Smooth muscle cell (in vitro differentiated cells): ENCODE data around the gene COX4I1. TPM values are rescaled to one million over a fixed set of nuclear protein-coding genes. Genes with fewer than 3 reads are reported as not detected.
A peak's percentile ranks its signal among the peaks of the same experiment; 100 is the strongest.
"Not testable (repeated sequence)": the region's sequence is repeated elsewhere in the genome, so short reads cannot be mapped to it uniquely, and the experiment has no call there.

ENCODE experiments used
- DNase-seq: peaks from one replicate; lab custom pipeline; 2025; ENCODE audit not compliant: unreplicated experiment; lab: John Stamatoyannopoulos, UW
- H2AFZ ChIP-seq: fragments of 200-600 bp; sonication (generic); 2 replicates; pipeline ENCODE4 v1.6.0; 2016; ENCODE audit warnings: antibody characterized with exemption, low read depth, mild to moderate bottlenecking
- H3F3A ChIP-seq: fragments of 200-600 bp; sonication (generic); 2 replicates; pipeline ENCODE4 v1.6.0; 2017; ENCODE audit warnings: antibody characterized with exemption, low read depth
- H3K27ac ChIP-seq: fragments of 200-600 bp; sonication (generic); 2 replicates; pipeline ENCODE4 v1.5.1; 2016; ENCODE audit warnings: low read depth, mild to moderate bottlenecking
- H3K27me3 ChIP-seq: fragments of 200-600 bp; sonication (generic); 2 replicates; pipeline ENCODE4 v1.6.1; 2016; ENCODE audit warnings: low read depth, mild to moderate bottlenecking
- H3K36me3 ChIP-seq: fragments of 200-600 bp; sonication (generic); 2 replicates; pipeline ENCODE4 v1.5.1; 2016; ENCODE audit warnings: low read depth
- H3K4me1 ChIP-seq: fragments of 200-600 bp; sonication (generic); 2 replicates; pipeline ENCODE4 v1.5.1; 2016; ENCODE audit warnings: low read depth
- H3K4me2 ChIP-seq: fragments of 200-600 bp; sonication (generic); 2 replicates; pipeline ENCODE4 v1.6.0; 2016; ENCODE audit warnings: mild to moderate bottlenecking
- H3K4me3 ChIP-seq: fragments of 200-600 bp; sonication (generic); 2 replicates; pipeline ENCODE4 v1.5.1; 2016; ENCODE audit warnings: mild to moderate bottlenecking
- H3K79me2 ChIP-seq: fragments of 200-600 bp; sonication (generic); 2 replicates; pipeline ENCODE4 v1.6.0; 2016; ENCODE audit warnings: low read depth, mild to moderate bottlenecking
- H3K9ac ChIP-seq: fragments of 200-600 bp; sonication (generic); 2 replicates; pipeline ENCODE4 v1.6.0; 2016; ENCODE audit warnings: low read depth
- H3K9me3 ChIP-seq: fragments of 200-600 bp; sonication (generic); replicated peaks from 2 replicates; pipeline ENCODE4 v1.5.1; 2016; ENCODE audit warnings: low read depth
- H4K20me1 ChIP-seq: fragments of 200-600 bp; sonication (generic); 2 replicates; pipeline ENCODE4 v1.6.0; 2016; ENCODE audit warnings: low read depth
- WGBS: methylation state at CpG from one replicate; pipeline ENCODE4 v1.1.7; 2016; ENCODE audit warnings: low lambda C conversion rate; 5-methylcytosine and 5-hydroxymethylcytosine counted together
- polyA plus RNA-seq: library from polyadenylated mRNA; unstranded; fragments of >200 nt; fragmentation: Nextera tagmentation; extraction: Ambion mirVana; gene quantifications from 2 replicates; pipeline ENCODE4 v1.2.1, GENCODE V29; 2016
- total RNA-seq: library from RNA; depleted of rRNA; stranded (reverse); fragments of >200 nt; gene quantifications from 2 replicates; pipeline ENCODE4 v1.2.3, GENCODE V29; 2014
- TF ChIP-seq, protein P1 (sequence below): fragments of 200-600 bp; sonication (generic); IDR thresholded peaks from 2 replicates; pipeline ENCODE4 v1.5.1; 2017; ENCODE audit warnings: borderline replicate concordance, mild to moderate bottlenecking, antibody characterized with exemption; ENCODE audit not compliant: insufficient read depth, poor library complexity, severe bottlenecking

The COX4I1 gene
- total and polyA plus RNA-seq, 2 experiments from 2014 or later = 342 to 612 TPM

DNA sequence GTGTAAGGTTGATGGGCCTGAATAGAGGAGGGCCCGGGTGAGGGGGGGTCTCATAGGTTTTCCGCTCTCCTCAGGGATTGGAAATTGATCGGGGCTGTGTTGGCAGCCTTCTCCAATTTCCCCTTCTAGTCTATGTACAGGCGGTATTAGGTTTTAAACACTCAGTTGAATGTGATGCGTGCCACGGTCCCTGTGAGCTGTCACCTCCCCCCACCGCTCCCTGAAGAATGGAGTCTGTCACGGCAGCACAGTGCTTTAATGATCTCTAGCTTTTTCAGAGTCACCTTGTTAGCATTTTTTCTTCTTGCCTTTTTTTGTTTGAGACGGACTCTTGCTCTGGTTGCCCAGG, 800 bp downstream of the COX4I1 start:
- TF ChIP-seq, protein P1, sequence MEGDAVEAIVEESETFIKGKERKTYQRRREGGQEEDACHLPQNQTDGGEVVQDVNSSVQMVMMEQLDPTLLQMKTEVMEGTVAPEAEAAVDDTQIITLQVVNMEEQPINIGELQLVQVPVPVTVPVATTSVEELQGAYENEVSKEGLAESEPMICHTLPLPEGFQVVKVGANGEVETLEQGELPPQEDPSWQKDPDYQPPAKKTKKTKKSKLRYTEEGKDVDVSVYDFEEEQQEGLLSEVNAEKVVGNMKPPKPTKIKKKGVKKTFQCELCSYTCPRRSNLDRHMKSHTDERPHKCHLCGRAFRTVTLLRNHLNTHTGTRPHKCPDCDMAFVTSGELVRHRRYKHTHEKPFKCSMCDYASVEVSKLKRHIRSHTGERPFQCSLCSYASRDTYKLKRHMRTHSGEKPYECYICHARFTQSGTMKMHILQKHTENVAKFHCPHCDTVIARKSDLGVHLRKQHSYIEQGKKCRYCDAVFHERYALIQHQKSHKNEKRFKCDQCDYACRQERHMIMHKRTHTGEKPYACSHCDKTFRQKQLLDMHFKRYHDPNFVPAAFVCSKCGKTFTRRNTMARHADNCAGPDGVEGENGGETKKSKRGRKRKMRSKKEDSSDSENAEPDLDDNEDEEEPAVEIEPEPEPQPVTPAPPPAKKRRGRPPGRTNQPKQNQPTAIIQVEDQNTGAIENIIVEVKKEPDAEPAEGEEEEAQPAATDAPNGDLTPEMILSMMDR = no peak
- peak; percentile 45 for DNase-seq
- H3K9ac ChIP-seq = peak overlapping the region; percentile 99
- peak overlapping the region; percentile 83 for H2AFZ ChIP-seq
- H3K36me3 ChIP-seq = peaks cover 4% of the 10 kb centered on the region
- H3K4me3 ChIP-seq = peak overlapping the region; percentile 87
- H3K4me2 ChIP-seq = peak overlapping the region; percentile 93
- H3K4me1 ChIP-seq = peaks cover 19% of the 10 kb centered on the region
- 16% methylated on average over 9 of the region's 9 CpGs for WGBS
- no peaks in the 10 kb centered on the region for H3K9me3 ChIP-seq
- peaks cover 58% of the 10 kb centered on the region for H4K20me1 ChIP-seq
- no peaks in the 10 kb centered on the region for H3K27me3 ChIP-seq
- no peaks in the 10 kb centered on the region for H3F3A ChIP-seq
- H3K79me2 ChIP-seq = peaks cover 69% of the 10 kb centered on the region
- peak overlapping the region; percentile 96 for H3K27ac ChIP-seq

DNA sequence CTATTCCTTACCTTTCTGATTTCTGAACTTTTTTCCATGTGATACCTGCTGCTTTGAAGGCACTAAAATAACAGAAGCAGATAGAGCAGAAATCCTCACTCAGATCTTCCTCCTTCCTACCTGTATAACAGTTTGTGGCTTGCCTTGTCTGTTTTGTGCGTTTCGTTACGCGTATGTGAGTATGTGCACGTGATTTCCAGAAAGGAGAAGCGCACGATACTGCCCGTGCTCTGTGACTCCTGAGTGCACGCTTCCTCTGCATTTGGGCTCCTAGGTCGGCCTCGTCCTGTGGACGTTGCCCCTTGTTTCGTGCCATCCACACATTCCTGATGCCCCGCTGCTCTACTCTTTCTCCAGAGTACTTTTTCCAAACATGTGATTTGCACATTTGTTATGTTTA, 4.1 kb downstream of the COX4I1 start:
- peaks cover 37% of the 10 kb centered on the region for H3K79me2 ChIP-seq

DNA sequence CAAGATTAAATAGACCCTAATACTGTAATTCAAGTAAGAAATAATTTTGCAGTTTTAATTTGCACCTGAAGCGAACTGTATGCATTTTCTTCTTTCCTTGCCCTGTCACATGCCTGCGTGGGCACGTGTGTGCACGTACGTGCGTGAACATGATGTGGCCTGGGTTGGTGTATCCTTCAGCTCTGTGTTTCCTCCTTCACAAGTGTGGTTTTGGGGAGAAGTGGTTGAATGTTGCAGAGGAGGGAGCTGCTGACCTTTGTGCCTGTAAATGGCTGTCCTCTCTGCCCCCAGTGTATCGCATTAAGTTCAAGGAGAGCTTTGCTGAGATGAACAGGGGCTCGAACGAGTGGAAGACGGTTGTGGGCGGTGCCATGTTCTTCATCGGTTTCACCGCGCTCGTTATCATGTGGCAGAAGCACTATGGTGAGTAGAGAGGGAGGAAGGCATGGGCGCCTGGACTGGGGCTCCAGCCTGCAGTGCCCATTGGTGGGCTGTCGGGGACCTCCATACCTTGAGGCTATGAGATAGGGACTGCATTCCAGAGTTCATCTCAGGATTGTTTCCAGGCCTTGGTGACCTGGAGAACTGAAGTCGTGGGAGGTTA, 6.0 kb downstream of the COX4I1 start:
- Histone ChIP-seq H3K27ac (no peak overlapping the region), H3K4me3 (no peak overlapping the region), H3K79me2 (peaks cover 17% of the 10 kb centered on the region), H4K20me1 (peaks cover 42% of the 10 kb centered on the region), H3F3A (no peaks in the 10 kb centered on the region), H3K4me1 (peaks cover 6% of the 10 kb centered on the region), H3K36me3 (peaks cover 14% of the 10 kb centered on the region), H3K4me2 (no peak overlapping the region), H3K27me3 (no peaks in the 10 kb centered on the region), H3K9ac (no peak overlapping the region), H3K9me3 (no peaks in the 10 kb centered on the region), H2AFZ (no peak overlapping the region)
- 86% methylated on average over 18 of the region's 18 CpGs for WGBS
- TF ChIP-seq, protein P1 = no peak
- DNase-seq = no peak

More for the DNA sequence above, 4.1 kb downstream of the COX4I1 start:
- no peak for DNase-seq
- Histone ChIP-seq H3K4me1 (peaks cover 8% of the 10 kb centered on the region), H3K9ac (no peak overlapping the region), H3K9me3 (no peaks in the 10 kb centered on the region), H3K36me3 (peaks cover 14% of the 10 kb centered on the region), H3F3A (no peaks in the 10 kb centered on the region), H3K4me3 (no peak overlapping the region), H3K27ac (no peak overlapping the region), H2AFZ (no peak overlapping the region), H3K4me2 (no peak overlapping the region), H3K27me3 (no peaks in the 10 kb centered on the region), H4K20me1 (peaks cover 44% of the 10 kb centered on the region)
- TF ChIP-seq, protein P1 = no peak
- 77% methylated on average over 14 of the region's 14 CpGs for WGBS

DNA sequence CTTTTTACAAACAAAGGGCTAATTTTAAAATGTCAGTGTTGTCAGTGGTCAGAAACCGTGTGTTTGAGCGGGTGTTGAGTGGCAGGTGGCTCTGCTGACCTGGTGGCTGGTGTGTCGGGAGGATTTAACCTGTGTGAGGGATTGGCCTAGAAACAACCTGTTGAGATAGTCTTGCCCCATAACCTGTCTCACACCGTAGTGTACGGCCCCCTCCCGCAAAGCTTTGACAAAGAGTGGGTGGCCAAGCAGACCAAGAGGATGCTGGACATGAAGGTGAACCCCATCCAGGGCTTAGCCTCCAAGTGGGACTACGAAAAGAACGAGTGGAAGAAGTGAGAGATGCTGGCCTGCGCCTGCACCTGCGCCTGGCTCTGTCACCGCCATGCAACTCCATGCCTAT, 7.0 kb downstream of the COX4I1 start:
- Histone ChIP-seq H3K4me2 (no peak overlapping the region), H3K9ac (no peak overlapping the region), H3K4me1 (no peaks in the 10 kb centered on the region), H3K4me3 (no peak overlapping the region), H3K9me3 (no peaks in the 10 kb centered on the region), H4K20me1 (peaks cover 39% of the 10 kb centered on the region), H3K27me3 (peaks cover 3% of the 10 kb centered on the region), H3K27ac (no peak overlapping the region), H2AFZ (no peak overlapping the region), H3F3A (no peaks in the 10 kb centered on the region), H3K36me3 (peaks cover 14% of the 10 kb centered on the region), H3K79me2 (peaks cover 7% of the 10 kb centered on the region)
- DNase-seq = no peak
- WGBS = 96% methylated on average over 11 of the region's 11 CpGs
- TF ChIP-seq, protein P1 = no peak

DNA sequence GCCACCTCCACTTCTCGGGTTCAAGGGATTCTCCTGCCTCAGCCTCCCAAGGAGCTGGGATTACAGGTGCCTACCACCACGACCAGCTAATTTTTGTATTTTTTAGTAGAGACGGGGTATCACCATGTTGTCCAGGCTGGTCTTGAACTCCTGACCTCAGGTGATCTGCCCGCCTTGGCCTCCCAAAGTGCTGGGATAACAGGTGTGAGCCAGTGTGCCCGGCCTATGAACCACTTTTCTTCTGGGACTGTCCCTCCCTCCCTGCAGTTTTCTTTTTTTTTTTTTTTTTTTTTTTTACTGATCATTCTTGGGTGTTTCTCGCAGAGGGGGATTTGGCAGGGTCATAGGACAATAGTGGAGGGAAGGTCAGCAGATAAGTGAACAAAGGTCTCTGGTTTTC, 7.8 kb downstream of the COX4I1 start:
- 95% methylated on average over 5 of the region's 6 CpGs for WGBS

More for the DNA sequence above, 7.8 kb downstream of the COX4I1 start:
- Histone ChIP-seq H3K36me3 (peaks cover 14% of the 10 kb centered on the region), H4K20me1 (peaks cover 34% of the 10 kb centered on the region)
- DNase-seq, H3F3A ChIP-seq, H3K9me3 ChIP-seq, H3K27me3 ChIP-seq, H3K79me2 ChIP-seq, H3K4me3 ChIP-seq, H3K4me1 ChIP-seq, H3K27ac ChIP-seq, H3K4me2 ChIP-seq, H3K9ac ChIP-seq, H2AFZ ChIP-seq: not testable (repeated sequence)
